HG03175 (cell line): Measurements from ENCODE around the gene MUC2.

ENCODE experiments used
- ATAC-seq: cut with Tn5 transposase; IDR thresholded peaks from one replicate; pipeline ENCODE4 v1.9.1; 2021; ENCODE audit warnings: mild to moderate bottlenecking, moderate library complexity; ENCODE audit not compliant: unreplicated experiment

MUC2 gene

DNA sequence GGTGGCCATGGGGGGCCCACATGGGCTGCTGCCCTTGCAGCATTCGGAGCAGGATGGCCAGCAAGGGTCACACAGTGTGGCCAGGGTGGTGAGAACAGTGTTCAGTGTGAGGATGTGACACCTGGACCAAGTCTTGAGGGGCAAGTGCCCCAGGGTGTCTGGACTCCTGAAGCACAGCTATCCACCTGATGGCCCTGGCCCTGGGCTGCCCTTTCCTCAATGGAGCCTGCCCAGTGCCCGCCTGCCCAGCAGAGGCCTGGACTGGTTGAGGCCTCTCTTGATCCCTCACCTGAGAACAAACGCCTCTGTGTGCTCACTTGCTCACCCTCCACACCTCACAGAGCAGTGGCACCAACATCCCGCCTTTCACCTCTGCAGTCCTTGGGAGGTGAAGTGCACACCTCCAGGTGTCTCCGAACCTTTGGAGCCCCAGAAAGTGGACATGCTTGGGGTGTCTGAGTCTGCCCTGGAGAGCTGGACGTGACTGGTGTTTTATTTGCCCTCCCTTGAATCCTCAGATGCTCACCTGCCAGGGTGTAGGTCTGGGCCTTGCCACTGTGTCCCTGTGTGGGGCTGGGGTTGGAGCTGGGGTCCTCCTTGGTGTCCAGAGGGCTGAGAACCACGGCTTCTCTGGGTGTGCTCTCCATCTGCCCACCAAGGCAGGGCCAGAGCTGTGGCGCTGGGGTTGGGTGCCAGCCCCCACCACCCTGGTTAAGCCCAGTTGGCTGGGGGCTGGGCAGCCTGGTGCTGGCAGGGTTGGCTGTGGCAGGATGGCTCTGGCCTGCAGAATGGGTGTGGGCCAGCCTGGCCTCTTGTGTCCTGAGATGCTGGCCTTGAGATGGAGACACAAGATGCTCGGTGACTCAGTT is 3.8 kb upstream of the MUC2 start:
- ATAC-seq: no peak

DNA sequence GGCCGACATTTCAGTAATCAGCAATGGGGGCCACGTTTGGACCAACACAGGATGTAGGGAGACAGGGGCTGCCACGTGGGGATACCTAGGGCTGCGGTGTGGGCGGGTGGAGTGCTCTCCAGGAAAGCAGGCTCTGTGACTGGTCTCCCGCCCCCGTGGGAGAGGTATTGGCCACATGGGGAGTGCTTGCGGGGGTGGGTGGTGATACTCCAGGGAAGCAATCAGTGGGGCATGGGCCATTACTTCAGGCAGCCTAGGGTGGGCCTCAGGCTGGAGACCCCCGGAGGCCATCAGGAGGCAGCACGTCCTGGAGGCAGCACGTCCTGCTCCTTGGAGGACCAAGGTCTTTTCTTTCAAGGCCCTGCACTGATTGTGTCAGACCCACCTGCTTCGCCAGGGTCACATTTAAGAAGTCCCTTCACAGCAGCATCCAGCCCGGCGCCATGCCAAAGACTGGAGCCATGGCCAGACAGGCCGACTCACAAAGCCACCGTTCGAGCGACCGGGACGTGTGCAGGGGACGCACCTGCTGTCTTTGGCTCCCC is 3.0 kb upstream of the MUC2 start:
- ATAC-seq: no peak

- ATAC-seq: no peak
Observed at GRCh38 chr11:1072116-1072820, 2.4 kb upstream of the MUC2 start.

GRCh38 chr11:1072821-1073231 is 1.8 kb upstream of the MUC2 start:
- no peak for ATAC-seq

DNA sequence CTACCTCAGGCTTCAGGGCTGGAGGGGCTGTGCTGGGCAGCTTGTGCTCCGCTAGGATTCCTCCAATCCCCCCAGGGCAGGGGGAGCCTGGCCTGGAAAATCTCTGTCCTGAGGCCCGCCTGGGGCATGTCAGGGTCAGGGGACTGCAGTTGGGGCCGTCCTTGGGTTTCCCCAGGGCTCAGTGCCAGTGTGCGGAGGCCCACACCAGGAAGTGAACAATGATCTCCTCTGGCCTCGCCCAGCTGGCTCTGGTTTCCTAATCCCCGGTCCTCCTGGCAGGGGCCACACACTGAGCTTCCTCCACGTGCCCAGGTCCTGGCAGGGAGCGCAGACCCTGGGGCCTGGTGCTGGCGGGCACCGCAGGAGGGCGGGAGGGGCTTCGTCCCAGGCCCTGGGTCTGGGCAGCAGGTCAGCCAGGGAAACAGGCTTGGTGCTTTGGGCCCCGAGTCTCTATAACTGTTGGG is 1.4 kb upstream of the MUC2 start:
- ATAC-seq: no peak

- no peak for ATAC-seq
Observed at GRCh38 chr11:1073851-1074243, 827 bp upstream of the MUC2 start.

DNA sequence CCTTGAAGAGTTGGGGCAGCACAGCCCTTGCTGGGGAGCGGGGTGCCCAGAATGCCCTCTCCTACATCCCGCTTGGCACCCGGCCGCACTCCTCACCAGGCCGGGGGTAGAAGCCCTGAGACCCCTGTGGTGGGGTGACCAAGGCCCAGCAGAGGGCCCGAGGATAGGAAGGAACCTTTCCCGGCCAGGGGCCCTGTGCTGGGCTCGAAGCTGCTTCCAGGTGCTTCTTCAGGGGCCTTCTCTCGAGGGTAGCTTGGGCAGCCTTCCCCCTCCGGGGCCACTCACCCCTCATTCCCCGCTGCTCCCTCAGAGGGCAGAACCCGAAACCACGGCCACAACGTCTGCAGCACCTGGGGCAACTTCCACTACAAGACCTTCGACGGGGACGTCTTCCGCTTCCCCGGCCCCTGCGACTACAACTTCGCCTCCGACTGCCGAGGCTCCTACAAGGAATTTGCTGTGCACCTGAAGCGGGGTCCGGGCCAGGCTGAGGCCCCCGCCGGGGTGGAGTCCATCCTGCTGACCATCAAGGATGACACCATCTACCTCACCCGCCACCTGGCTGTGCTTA is 752 bp downstream of the MUC2 start:
- no peak for ATAC-seq

- no peak for ATAC-seq
Observed at GRCh38 chr11:1076061-1076665, 1.5 kb downstream of the MUC2 start.

DNA sequence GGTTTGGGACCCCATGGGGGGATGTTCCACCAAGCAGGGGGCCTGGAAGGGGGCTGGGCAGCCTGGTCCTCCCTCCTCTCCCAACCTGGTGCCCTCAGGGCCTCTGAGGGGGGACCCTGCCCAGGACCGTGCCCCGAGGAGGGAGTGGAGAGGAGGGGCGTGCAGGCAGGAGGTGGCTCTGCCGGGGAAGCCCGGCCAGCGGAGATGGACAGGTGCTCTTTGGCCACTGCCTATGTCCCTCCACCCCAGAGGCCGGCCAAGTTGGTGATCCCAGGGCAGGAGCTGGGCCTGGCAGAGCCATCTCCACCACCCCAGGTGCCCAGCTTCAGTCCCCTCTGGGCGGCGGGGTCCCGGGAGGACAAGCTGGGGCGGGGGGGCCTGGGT is 2.4 kb downstream of the MUC2 start:
- no peak for ATAC-seq

- no peak for ATAC-seq
Observed at GRCh38 chr11:1077417-1078119, 2.9 kb downstream of the MUC2 start.

- no peak for ATAC-seq
Observed at GRCh38 chr11:1078191-1078601, 3.5 kb downstream of the MUC2 start.

DNA sequence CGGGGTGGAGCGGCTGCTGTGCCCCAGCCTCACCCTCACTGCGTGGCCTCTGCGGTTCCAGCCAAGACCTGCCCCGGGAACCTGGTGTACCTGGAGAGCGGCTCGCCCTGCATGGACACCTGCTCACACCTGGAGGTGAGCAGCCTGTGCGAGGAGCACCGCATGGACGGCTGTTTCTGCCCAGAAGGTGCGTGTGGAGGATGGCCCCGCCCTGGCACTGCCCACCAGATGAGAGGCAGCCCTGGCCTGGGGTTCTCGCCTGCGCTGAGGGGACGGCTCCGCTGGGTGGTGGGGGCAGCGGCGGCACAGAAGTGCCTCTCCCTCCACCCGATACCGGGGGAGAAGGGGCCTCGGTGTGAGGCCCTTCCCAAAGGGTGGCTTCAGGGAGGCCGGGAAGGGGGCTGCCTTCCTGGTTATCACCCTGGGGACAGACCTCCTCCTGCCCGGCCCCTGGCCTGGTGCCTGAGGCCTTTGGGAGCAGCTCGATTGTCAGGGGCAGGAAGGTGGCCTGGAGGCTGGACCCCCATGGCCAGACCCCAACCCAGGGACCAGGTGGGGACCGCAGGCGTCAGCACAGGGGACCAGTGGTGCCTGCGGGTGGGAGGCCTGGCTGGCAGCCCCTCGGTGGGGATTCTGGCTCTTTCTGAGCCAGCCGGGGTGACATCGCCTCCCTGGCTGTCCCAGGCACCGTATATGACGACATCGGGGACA is 7.1 kb downstream of the MUC2 start:
- no peak for ATAC-seq

- ATAC-seq: no peak
Observed at GRCh38 chr11:1082346-1082727, 7.7 kb downstream of the MUC2 start.

GRCh38 chr11:1082728-1083620 is 8.3 kb downstream of the MUC2 start:
- no peak for ATAC-seq

DNA sequence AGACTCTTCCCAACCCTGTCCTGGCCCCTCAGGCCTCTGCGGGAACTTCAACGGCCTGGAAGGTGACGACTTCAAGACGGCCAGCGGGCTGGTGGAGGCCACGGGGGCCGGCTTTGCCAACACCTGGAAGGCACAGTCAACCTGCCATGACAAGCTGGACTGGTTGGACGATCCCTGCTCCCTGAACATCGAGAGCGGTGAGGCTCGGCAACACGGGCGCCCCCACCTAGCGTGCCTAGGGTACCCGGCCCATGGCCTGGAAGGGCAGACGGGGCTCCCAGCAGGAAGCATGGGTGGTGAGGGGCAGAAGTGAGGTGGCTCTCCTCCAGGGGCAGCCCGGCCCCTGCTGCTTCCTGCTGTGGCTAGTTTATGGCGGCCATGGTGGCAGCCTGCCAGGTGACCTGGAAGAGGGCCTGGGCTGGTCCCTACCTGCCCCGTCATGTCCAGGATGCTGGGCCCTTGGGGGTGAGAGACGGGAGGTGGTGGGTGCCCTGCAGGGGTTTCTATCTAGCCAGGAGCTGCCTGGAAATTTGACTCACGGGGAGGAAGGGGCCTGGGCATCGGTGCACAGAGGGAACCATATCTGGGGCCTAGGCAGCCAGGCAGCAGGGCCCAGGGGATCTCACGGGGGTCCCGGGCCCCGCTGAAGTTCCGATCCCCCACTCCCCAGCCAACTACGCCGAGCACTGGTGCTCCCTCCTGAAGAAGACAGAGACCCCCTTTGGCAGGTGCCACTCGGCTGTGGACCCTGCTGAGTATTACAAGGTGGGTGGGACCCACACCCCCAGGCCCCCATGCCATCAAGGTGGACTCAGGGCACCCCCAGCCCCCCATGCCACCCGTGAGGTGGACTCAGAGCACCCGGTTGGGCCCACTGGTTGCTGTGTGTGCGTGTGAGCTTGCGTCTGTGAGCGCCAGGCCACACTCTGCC is 9.2 kb downstream of the MUC2 start:
- ATAC-seq: no peak

- ATAC-seq: no peak
Observed at GRCh38 chr11:1084561-1085439, 10.1 kb downstream of the MUC2 start.
